Measurements from ENCODE around the gene GIGYF2.

DNA sequence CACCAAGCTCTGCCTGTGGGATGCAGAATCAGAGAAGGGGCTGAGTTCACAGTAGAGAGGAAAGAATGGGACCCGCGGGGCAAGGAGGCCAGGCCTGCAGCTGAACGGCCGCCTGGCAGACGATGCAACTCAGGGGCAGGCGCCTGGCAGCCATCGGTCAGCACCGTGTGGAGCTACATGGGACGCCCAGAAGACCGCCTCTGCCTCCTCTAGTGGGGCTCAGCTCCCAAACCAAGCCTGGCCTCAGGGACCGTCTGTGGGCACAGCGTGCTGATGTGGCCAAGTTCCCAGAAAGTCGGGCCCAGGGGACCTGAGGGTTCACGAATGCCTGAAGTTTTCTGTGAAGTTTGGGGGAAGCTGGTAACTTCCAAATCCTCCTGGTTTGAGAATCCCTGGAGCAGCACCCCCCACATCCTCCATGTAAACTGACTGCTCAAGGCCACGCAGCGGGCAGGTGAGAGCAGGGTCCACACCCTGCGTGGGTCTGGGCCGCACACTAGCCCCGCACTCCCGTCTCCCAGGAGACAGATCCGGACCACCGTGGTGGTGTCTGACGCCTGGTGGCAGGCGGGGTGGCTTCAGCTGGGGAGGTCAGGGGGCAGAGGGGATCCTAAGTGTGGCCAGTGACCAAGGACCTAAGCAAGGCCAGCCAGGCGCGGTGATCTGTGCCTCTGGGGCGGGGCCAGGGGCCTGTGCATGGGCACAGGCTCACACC, 187.6 kb downstream of the GIGYF2 start:
- TF ChIP-seq CTCF (IDR thresholded peaks at IDR 0.05) (no peak), POLR2A (IDR thresholded peaks at IDR 0.05) (no peak), EP300 (IDR thresholded peaks at IDR 0.05) (no peak)
